Measurements from ENCODE around the gene IP6K3.
A peak's percentile ranks its signal among the peaks of the same experiment; 100 is the strongest.

IP6K3 gene, protein sequence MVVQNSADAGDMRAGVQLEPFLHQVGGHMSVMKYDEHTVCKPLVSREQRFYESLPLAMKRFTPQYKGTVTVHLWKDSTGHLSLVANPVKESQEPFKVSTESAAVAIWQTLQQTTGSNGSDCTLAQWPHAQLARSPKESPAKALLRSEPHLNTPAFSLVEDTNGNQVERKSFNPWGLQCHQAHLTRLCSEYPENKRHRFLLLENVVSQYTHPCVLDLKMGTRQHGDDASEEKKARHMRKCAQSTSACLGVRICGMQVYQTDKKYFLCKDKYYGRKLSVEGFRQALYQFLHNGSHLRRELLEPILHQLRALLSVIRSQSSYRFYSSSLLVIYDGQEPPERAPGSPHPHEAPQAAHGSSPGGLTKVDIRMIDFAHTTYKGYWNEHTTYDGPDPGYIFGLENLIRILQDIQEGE

DNA sequence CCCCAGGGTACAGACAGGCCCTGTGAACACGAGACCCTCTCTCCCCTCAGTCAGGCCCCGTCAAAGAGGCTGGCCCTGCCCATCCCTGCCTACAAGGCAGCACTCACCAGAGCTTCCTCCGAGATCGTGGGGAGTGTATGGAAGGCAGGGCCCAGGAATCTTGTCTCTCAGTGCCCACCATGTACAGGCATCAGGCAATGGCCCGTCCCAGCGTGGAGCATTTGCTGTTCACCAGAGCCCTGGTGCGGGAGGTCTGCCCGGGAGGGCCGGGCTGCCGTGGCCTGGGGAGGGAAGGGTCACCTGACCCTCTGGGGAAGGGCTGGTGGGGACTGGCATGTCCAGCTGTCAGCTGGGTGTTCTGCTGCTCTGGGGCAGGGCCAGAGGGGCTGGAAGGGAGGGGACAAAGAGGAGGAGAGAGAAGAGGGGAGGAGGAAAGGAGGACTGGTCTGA is at the start of gene IP6K3:
Gene IP6K3, minus strand, starts transcription at position 255 of the 450 bp plus-strand sequence. CDS start 11,429 bp downstream, outside the sequence.
- DNase-seq, result no peak

DNA sequence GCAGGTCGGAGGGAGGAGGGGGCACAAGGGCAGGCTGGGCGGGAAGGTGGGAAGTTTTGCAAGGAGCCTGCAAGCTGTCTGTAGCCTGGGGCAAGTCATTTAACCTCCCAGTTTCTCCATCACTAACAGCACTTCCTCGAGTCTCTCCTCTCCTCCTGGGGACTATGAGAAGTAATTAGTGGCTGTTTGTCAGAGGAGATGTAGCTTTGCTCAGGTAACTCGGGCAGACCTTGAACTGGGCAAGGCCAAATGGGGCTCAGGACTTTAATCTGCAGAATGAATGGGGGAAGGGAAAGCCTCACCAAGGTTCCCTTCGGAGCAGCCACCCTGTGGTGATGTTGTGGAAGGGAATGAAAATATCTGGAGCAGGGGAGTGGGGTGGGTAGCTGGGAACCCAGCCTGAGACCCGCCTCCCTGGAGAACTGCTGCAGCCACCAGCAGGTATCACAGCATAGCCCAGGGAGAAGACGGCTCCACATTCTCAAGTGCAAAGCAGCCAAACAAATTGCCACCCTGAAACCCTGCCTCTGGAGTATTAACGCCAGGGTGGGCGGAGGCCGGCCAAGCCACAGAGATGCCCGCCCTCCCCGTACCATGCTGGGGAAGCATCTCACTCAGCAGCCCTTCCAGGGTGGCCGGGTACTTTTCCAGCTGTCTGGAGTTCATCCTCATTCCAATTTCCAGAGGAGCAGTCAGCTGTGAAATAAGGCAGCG is 48.4 kb upstream of the IP6K3 start:
- DNase-seq, result no peak

DNA sequence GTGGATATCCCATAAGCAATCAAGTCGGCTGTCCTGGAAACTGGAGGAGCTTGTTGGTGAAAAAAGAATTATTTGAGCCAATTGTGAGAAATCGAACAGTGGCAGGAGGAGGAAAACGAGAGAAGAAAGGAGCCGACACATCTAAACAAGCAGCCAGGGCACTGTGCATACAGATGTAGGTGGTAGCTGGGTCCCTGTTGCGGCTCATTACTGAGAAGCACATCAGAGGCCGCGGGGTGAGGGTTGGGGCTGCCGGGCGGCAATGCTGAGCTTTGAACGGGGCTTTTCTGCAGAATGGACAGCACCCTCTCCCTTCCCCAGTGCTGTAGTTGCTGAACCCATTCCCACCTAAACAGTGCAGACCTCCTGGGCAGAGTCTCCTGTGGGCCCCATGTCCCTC is 46.3 kb upstream of the IP6K3 start:
- DNase-seq, result no peak

DNA sequence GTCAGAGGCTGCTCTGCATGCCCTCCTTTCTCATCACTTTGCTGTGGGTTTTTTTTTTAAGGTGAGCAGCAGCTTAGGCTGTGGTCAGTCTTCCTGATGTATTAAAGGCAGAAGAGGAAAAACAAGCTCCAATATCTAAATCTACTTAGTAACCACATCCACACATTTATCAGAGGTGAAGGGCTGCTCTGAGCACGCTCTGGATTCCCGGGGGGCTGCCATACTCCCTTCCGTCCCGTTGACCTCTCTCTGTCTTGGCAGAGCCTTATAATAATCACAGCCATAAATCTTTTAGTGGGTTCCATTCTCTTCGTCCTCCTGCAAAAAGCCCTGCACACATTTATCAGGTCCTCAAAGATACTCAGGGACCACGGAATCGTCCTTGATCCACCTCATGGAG is 44.9 kb upstream of the IP6K3 start:
- no peak for DNase-seq

DNA sequence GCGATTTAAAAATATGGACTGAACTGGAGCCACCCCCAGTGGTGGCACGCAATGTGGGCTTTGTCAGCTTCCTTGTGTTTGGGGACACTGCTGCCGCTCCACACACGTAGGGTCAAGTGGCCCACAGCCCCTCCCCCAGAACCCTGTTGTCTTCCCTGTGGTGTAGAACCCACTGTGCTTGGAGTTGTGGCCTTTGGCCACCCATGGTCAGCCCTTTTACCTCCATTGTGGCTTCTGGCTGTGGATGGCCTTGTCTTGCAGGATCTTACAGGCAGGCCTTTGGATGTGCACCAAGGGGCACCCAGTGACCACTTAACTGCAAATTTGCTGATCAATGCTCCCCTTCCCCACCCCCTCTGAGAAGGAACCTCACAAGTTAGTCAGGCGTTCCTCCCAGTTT is 44.2 kb upstream of the IP6K3 start:
- no peak for DNase-seq

DNA sequence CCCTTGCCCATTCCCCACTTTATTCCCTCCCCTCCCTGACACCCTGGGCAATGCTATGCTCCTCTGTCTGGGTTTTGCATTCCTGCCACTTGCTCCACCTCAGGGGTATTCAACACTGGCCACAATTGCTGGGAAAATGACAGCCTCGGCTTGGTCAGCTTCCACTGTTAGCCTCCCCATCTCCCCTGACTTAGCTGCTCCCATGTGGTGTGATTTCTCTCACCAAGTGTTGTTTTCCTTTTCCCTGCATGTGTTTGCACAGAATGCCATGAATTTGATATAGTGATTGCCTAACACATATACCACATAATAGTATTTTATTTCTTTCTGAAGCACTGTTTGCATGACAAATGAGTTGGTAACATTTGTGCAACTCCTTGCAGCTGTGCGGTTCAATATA is 43.7 kb upstream of the IP6K3 start:
- DNase-seq, result no peak

DNA sequence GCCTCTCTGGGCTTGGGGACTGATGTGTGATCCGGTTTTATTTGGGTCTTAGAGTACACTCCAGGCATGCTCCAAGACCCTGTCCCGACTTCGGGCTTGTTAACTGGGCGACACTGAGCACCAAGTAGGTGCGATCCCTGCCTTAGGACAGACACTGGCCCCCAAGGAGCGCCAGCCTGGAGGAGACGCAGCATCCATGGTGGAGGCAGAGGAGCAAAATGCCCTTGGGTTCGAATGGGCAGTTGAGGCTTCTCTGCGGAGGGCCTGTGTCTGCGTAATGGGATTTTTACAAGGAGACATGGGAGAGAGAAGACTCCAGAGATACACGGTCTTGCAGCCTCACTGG is 42.8 kb upstream of the IP6K3 start:
- DNase-seq, result no peak

DNA sequence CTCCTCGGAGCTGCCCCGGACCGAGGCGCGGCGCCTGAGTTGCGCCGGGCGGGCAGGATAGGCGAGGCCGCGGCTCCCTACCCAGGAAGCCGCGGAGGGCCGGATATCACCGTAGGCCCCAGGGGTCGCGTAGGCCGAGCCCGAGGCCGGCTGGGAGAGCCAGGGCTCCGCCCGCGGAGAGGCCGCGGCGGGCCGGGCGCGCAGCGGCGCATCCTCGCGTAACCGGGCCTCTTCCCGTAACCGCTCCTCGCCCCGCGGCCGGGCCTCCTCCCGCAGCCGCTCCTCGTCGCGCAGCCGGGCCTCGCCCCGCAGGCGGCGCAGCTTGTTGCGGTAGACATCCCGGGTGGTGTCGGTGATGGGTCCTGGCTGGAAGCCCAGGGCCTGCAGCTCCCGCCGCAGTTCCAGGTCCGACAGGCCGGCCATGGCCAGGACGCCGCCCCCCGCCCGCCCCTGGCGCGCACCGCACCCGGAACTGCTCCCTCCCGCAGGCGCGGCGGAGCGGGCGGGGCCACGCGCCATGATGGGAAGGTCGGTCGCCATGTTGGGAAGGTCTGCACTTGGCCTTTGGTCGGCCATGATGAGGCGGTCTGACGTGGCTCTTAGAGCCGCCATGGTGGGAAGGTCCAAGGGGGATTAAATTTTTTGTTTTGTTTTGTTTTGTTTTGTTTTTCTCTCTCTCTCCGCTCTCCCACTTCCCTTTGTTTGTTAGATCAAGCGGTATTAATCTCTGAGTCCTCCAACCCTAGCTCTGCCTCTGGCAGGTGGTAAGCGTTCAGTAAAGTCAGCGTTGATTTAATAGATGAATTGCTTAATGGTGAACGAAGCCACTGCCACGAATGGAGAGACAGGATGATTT is 42.2 kb upstream of the IP6K3 start, which contains the start of gene LEMD2:
Gene LEMD2, minus strand, starts transcription at position 437 of the 856 bp plus-strand sequence. Its CDS starts 14 bp downstream, at position 423.
- DNase-seq, result peak; percentile 93

DNA sequence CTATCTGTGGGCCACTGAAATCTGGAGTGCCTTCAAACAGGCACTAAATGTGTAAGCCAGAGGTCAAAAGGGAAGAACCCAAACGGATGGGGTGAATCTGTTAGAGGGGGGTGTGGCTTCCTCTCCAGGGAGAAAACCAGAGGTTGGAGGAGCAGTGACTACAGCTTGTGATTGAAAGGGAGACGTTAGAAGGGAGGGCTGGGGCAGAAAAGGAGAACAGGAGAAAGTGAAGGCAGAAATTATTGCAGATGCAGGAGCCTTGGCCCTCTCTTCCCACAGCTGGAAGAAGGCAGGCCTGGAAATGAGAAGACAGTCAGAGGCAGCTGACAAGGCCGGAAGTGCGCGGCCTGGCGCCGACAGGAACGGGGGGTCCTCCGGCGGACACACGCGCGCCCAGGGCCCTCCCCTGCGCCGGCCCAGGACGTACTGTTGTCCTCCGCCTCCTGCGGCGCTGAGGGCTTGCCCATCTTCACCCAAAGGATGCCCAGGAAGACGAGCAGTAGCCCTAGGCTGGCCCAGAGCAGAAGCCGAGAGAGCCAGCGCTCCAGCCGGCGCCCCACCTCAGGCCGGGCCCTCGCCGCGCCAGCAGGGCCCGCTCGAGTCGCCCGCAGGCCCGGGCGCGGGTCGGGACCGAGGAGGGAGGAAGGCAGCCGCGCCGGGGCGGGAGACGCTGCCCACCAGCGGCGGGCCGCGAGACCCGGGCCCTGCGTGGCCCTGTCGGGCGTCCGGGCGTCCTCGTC is 41.4 kb upstream of the IP6K3 start:
- peak; percentile 58 for DNase-seq

DNA sequence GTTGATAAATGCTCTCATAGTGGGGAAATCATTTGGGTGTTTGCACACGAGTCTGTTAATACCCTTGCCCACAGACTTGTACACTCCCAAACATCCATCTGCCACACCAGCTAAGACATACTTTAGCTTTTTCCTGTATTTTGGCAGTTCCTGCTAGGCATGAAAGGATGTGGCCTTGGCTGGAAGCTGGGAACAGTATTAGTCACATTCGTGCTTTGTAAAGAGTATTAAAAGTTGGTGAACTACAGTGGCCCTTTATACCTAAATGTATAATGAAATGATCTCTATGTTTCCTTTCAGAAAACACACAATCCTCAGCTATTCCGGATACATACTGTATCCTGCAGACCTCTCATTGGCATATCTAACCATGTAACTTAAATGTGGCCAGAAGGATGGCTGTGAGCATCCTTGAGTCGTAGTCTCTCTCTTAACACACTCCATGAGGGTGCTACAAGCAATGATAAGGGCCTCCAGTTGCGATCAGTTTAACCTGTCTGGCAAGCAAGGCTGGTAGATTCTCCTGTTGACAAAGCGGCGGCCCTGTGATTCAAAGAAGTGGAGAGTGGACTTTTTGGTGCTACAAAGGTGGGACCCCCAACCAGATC is 40.7 kb upstream of the IP6K3 start:
- DNase-seq, result no peak

DNA sequence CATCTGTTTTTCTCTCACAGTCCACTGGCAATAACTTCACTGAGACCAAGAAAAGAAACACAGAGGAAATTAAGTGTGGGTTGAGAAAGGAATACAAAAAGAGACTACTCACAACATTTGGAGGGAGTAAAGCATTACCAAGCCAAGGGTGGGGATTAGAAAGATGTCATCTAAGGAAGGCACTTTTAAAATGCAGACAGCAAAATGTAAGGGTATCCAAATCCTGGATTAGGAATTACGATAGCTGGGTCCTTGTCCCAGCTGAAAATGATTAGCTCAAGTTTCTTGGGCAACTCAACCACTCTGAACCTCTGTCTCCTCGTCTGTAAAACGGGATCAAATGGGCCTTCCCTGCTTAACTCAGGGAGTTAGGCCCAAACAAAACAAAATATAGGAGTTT is 40.0 kb upstream of the IP6K3 start:
- DNase-seq, result no peak

DNA sequence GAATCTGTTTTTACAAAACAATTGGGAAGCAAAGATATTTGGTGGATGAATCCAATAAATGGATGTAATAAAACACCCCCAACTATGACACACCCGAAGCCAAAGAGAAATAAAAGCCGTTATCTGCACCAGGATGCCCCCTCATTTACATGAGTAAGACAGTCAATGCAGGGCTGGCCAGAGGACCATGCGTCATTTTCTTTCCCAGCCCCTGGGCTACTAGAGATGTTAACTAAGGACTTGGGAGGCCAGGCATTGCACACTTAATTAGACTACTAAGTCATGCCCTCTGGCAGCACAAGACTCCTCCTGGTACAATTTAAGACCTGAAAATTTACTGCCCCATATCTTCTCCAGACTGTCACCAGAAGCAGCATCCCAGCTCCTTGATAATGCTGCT is 39.1 kb upstream of the IP6K3 start:
- no peak for DNase-seq

DNA sequence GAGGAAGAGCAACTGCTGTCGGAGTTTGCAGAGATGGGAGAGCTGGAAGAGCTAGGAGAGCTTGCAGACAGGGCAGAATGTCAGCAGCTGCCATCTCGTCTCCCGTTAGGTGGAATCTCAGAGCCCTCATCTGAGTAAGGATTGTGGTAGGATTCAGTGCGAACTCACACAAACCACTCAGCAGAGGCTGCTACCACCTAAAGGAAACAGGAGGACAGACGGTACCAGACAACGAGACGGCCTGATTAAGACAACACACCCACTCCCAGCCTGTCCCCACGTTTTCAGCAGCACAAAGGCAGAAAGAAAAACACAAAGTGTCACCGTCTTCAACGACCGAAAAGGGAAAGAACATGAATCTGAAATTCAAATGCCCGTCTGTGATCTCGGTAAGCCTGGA is 38.1 kb upstream of the IP6K3 start:
- DNase-seq, result no peak

DNA sequence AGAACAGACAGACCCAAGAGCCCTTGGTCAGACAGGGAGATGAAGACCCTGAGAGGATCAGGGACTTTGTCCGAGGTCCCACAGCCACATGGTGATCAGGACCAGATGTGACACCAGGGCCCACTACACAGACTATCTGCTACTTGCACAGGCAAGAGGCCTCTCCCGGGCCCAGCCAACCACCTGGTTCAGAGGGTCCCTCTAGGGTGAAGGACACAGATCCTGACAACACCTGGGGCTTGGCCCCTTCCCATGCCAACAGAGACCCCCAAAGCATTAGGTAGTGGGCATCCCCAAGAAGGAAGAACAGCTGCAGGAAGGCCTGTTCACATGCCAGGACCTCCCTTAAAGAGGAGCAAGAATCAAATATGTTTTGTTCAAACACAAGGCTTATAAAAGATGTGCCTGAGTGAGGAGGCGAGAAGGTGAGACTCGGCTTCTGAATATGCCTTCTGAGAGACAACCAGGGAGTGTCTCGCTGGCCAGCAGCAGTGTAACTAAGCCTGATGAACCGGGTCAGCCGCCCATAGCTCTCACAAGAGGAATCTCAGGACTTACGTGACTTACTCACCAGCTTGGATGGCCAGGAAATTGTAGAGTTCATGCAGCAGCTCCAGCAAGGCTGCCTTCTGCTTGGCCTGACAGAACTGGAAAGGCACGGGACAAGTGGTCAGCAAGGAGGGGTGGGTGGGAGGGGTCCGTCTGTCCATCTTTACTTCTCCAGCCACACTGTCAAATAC is 37.2 kb upstream of the IP6K3 start:
- no peak for DNase-seq

DNA sequence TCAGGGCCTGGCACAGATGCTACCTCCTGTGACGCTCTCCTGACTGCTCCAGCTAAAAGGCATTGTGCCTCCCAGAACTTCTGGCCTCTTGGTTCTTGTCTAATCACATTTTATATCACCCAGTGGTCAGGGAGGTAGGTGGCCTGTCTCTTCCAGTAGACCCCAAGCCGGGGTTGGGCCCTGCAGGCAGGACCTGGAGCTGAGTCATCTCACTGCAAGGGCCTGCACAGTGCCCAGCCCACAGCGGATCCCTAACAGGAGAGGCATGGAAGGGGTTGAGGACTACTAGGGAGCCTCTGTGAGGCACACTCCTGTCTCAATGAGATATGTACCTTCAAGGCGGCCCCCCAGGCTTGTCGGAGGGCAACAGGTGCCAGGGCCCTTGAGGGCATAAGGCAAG is 35.9 kb upstream of the IP6K3 start:
- DNase-seq, result no peak

DNA sequence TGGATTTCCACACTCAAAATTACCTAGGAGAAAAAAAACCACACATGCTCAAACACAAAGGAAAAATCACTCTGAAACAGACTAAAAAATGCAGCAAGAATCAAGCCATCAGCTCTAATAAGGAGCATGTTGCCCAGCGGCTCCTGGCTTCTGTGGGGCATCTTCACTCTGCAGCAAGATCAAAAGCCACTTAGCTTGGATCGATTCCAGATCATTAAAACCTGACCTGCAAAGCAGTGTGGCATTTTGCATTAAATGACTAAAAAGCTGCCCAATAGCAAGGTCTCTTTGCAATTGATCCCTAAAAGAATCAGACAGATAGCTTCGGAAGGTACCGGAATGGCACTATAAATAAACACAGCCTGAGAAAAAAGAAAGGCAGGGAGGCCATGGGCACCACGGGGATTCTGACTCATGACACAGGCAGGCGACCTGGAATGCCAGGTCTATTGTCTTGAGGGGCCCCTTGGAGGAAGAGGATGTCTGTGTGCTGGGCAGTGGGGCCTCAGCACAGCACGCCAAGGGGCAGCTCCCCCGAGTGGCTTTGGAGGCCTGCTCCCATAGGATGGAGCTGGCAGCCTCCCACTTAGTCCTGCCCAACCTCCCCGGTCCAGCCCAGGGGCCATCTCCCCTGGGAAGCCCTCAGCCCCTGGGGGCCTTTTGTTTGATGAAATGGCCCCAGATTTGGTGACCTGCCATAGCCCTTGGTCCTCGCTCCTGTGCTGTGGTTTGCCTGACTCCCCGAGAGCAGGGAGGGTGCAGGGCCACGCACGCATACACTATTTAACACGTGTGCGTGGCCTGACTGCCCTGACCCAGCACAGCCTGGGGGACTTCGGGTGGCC is 34.6 kb upstream of the IP6K3 start:
- no peak for DNase-seq

DNA sequence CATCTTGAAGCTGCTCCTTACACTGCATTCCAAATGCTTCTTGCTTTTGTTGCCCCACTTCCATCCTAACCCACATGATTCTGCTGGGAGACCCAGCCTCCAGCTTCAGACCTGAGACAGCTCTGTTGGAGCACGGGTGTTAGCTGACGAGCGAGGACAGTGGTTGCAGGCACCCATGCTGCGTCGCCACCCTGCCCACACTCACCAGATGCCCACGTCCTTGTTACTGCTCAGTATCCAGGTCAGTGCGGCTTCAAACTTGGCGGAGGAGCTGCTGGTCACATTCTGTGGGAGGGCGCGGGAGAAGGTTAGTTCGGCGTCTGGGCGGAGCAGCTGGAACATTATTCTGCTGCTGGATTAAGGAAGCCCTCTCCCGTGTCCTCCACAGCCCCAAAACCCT is 33.2 kb upstream of the IP6K3 start:
- DNase-seq, result no peak

DNA sequence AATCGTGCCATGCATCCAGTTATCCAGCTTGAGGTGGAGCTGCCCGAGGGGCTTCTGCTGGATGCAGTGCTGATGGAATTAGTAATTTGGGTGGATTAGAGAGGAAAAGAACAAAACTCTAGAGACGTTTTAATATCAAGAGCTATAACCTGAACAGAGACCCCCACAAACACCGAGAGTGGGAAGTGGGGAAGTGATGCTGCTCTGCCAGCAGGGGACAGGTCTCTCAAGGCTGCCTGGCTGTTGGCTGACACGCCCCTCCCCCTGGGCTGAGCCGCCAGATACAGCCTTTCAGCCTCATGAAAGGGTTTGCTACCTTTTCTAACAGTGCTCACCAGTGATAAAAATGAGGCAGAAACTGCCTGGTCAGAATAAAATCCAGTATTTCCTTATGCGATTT is 32.6 kb upstream of the IP6K3 start:
- DNase-seq, result no peak

DNA sequence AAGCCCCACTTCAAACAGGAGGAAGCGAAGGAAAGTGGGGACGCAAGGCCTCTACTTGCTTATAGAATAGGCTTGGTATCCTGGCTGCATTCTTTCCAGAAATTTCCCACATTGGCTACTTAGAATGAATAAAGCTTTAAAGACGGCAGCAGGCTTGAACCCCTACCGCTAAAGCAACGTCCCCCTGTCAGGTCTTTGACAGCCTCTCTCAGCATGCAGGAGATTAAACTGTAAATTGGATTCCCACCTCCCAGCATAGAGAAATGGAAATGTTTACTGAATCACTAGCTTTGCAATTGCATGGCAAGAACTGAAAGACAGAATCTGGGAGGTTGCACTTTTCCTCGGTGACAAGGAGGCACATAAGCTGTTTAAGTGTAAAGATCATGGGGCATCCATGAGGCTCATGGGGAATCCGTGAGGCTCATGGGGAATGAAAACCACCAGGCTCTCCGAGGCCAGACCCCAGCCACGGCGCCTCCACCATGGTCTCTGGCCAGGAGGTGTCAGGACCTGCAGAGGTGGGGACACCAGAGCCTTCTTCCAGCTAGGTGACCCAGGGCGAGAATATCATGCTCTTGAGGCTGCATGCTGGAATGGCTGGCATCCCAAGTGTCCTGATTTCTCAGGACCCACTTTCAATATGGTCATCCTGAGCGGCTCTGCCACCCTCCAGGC is 31.9 kb upstream of the IP6K3 start:
- no peak for DNase-seq

Data from stimulated activated CD4-positive, alpha-beta T cell treated with anti-CD3 and anti-CD28 coated beads, Interleukin-4, amount 100 ng/mL, for 24 hours (primary cell).